HEK293 (cell line): ENCODE data around the gene DRD4.

Source experiments
- CTCF ChIA-PET: fragments of 350-600 bp; formaldehyde crosslinking; extraction: SDS; loops from one replicate; lab custom pipeline; 2021; ENCODE audit warnings: antibody characterized with exemption; lab: Yijun Ruan, JAX
- POLR2A ChIA-PET: fragments of 300-600 bp; formaldehyde crosslinking; extraction: SDS; loops from one replicate; lab custom pipeline; 2020; ENCODE audit warnings: antibody characterized with exemption, inconsistent platforms; lab: Yijun Ruan, JAX
- H3K27ac ChIP-seq: fragments of 200-500 bp; sonication (Bioruptor generic); 2 replicates; pipeline ENCODE4 v1.5.1; 2014; ENCODE audit warnings: low read depth, low read length, control low read depth, inconsistent platforms; ENCODE audit errors: extremely low read depth
- H3K36me3 ChIP-seq, 2 experiments: fragments of 200-500 bp in 1 of 2; sonication (Bioruptor generic) in 1 of 2; 1 replicate in 1 of 2; 2 replicates in 1 of 2; pipeline ENCODE4 v1.5.1; 2014 to 2017; ENCODE audit warnings: inconsistent platforms in 2 of 2, low read length in 2 of 2; ENCODE audit not compliant: control insufficient read depth in 2 of 2, insufficient read depth in 1 of 2
- H3K4me1 ChIP-seq: fragments of 200-500 bp; sonication (Bioruptor generic); 2 replicates; pipeline ENCODE4 v1.5.1; 2014; ENCODE audit warnings: mild to moderate bottlenecking, low read length, inconsistent platforms; ENCODE audit not compliant: control insufficient read depth, insufficient read depth
- H3K4me3 ChIP-seq: 2 replicates; pipeline ENCODE4 v1.5.1; 2011; ENCODE audit warnings: low read depth, mild to moderate bottlenecking, control low read depth, low read length, moderate library complexity
- H3K9me3 ChIP-seq: fragments of 200-500 bp; sonication (Bioruptor generic); 2 replicates; pipeline ENCODE4 v1.5.1; 2014; ENCODE audit warnings: low read depth, low read length, inconsistent platforms; ENCODE audit not compliant: control insufficient read depth, insufficient read depth
- KLF16 ChIP-seq: fragments of 450-650 bp; formaldehyde crosslinking; IDR thresholded peaks from 2 replicates; pipeline ENCODE4 v1.5.1; 2017; ENCODE audit warnings: missing biosample characterization, missing genetic modification characterization
- SP3 ChIP-seq: fragments of 450-650 bp; formaldehyde crosslinking; IDR thresholded peaks from 2 replicates; pipeline ENCODE4 v1.5.1; 2016; ENCODE audit warnings: missing biosample characterization, missing genetic modification characterization
- ZBTB1 ChIP-seq: fragments of 450-650 bp; formaldehyde crosslinking; IDR thresholded peaks from 2 replicates; pipeline ENCODE4 v1.5.1; 2016; ENCODE audit warnings: missing biosample characterization, missing genetic modification characterization
- ZNF112 ChIP-seq: fragments of 450-650 bp; formaldehyde crosslinking; IDR thresholded peaks from 2 replicates; pipeline ENCODE4 v1.5.0; 2017; ENCODE audit warnings: missing biosample characterization, missing genetic modification characterization
- ZNF16 ChIP-seq: fragments of 450-650 bp; formaldehyde crosslinking; IDR thresholded peaks from 2 replicates; pipeline ENCODE4 v1.5.1; 2016; ENCODE audit warnings: low read depth, missing biosample characterization, missing genetic modification characterization
- ZNF19 ChIP-seq: fragments of 450-650 bp; formaldehyde crosslinking; IDR thresholded peaks from 2 replicates; pipeline ENCODE4; 2016; ENCODE audit warnings: missing biosample characterization, missing genetic modification characterization, low read depth
- ZNF202 ChIP-seq: fragments of 450-650 bp; formaldehyde crosslinking; IDR thresholded peaks from 2 replicates; pipeline ENCODE4 v1.5.1; 2016; ENCODE audit warnings: missing biosample characterization, missing genetic modification characterization, borderline replicate concordance
- ZNF473 ChIP-seq: fragments of 450-650 bp; formaldehyde crosslinking; IDR thresholded peaks from 2 replicates; pipeline ENCODE4 v1.5.1; 2017; ENCODE audit warnings: missing biosample characterization, missing genetic modification characterization
- ZNF501 ChIP-seq: fragments of 450-650 bp; formaldehyde crosslinking; IDR thresholded peaks from 2 replicates; pipeline ENCODE4 v1.5.1; 2016; ENCODE audit warnings: missing biosample characterization, missing genetic modification characterization
- ZNF560 ChIP-seq: fragments of 450-650 bp; formaldehyde crosslinking; IDR thresholded peaks from 2 replicates; pipeline ENCODE4 v1.5.1; 2017; ENCODE audit warnings: missing biosample characterization, missing genetic modification characterization, borderline replicate concordance
- TF ChIP-seq, protein P1 (sequence below): fragments of 450-650 bp; formaldehyde crosslinking; IDR thresholded peaks from 2 replicates; pipeline ENCODE4 v1.5.1; 2016; ENCODE audit warnings: missing biosample characterization, missing genetic modification characterization
- TF ChIP-seq, protein P2 (sequence below): fragments of 450-650 bp; formaldehyde crosslinking; IDR thresholded peaks from 2 replicates; pipeline ENCODE4 v1.5.1; 2016; ENCODE audit warnings: missing biosample characterization, missing genetic modification characterization
- TF ChIP-seq, protein P3 (sequence below): fragments of 450-650 bp; formaldehyde crosslinking; IDR thresholded peaks from 2 replicates; pipeline ENCODE4 v1.5.0; 2017; ENCODE audit warnings: missing biosample characterization, missing genetic modification characterization, borderline replicate concordance
- TF ChIP-seq, protein P4 (sequence below): fragments of 450-650 bp; formaldehyde crosslinking; IDR thresholded peaks from 2 replicates; pipeline ENCODE4 v1.5.1; 2016; ENCODE audit warnings: missing biosample characterization, missing genetic modification characterization
- TF ChIP-seq, protein P5 (sequence below): fragments of 450-650 bp; formaldehyde crosslinking; IDR thresholded peaks from 2 replicates; pipeline ENCODE4 v1.5.1; 2017; ENCODE audit warnings: missing biosample characterization, missing genetic modification characterization
- TF ChIP-seq, protein P6 (sequence below): fragments of 450-650 bp; formaldehyde crosslinking; IDR thresholded peaks from 2 replicates; pipeline ENCODE4; 2016; ENCODE audit warnings: missing biosample characterization, missing genetic modification characterization
- TF ChIP-seq, protein P7 (sequence below): IDR thresholded peaks from 2 replicates; pipeline ENCODE4 v1.6.1; 2011; ENCODE audit warnings: mild to moderate bottlenecking, low read depth, low read length, borderline replicate concordance

DRD4 gene

DNA sequence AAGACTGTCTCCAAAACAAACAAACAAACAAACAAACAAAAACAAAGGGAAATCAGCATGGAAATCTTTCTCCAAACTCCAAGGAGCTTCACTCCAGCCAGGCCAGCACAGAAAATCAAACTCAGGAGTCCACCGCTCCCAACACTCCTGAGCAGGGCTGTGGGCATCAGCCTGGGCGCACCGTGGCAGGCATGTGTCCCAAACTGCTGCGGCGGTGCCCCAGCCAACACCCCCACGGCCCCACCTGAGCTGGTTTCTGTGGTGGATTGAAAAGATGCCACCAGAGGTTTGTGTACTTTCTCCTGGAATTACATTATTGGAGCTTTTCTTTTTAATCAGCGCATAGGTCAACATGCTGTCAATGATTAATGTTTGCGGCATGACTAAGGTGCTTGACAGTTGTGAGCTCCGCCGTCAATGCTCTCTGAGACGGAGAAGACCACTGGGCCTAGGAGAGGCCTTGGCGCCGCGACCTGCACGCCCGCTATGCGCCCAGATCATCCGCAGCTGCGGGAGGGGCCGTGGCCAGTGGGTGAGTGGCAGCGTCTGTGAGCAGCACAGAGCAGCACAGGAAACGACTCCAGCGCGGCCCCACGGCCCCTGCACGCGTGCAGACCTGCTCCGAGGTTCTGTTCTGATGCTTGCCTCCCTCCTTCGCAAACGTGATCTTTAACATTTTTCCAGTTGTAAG is 18.1 kb downstream of the DRD4 start:
- Histone ChIP-seq H3K36me3 (peaks cover 13 to 90% of the 10 kb centered on the region in 2 experiments; a peak in 2 of 3 replicates), H3K4me3 (no peak overlapping the region), H3K4me1 (no peaks in the 10 kb centered on the region), H3K9me3 (no peaks in the 10 kb centered on the region), H3K27ac (no peak overlapping the region)
- CTCF ChIA-PET = interaction anchor here (0.6 to 1.2 kb wide), 3 partner anchors 36 to 108 kb away, joined by 3 to 5 read pairs (median 4); no protein-coding TSS in a partner anchor
- POLR2A ChIA-PET = no interaction called here
- TF ChIP-seq, protein P1, sequence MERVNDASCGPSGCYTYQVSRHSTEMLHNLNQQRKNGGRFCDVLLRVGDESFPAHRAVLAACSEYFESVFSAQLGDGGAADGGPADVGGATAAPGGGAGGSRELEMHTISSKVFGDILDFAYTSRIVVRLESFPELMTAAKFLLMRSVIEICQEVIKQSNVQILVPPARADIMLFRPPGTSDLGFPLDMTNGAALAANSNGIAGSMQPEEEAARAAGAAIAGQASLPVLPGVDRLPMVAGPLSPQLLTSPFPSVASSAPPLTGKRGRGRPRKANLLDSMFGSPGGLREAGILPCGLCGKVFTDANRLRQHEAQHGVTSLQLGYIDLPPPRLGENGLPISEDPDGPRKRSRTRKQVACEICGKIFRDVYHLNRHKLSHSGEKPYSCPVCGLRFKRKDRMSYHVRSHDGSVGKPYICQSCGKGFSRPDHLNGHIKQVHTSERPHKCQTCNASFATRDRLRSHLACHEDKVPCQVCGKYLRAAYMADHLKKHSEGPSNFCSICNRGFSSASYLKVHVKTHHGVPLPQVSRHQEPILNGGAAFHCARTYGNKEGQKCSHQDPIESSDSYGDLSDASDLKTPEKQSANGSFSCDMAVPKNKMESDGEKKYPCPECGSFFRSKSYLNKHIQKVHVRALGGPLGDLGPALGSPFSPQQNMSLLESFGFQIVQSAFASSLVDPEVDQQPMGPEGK (tag by site-specific recombination) = no peak
- no peak for TF ChIP-seq ZNF560 (tag by site-specific recombination)
- no peak for TF ChIP-seq ZNF202
- TF ChIP-seq, protein P2, sequence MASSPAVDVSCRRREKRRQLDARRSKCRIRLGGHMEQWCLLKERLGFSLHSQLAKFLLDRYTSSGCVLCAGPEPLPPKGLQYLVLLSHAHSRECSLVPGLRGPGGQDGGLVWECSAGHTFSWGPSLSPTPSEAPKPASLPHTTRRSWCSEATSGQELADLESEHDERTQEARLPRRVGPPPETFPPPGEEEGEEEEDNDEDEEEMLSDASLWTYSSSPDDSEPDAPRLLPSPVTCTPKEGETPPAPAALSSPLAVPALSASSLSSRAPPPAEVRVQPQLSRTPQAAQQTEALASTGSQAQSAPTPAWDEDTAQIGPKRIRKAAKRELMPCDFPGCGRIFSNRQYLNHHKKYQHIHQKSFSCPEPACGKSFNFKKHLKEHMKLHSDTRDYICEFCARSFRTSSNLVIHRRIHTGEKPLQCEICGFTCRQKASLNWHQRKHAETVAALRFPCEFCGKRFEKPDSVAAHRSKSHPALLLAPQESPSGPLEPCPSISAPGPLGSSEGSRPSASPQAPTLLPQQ (tag by site-specific recombination) = no peak
- TF ChIP-seq, protein P3, sequence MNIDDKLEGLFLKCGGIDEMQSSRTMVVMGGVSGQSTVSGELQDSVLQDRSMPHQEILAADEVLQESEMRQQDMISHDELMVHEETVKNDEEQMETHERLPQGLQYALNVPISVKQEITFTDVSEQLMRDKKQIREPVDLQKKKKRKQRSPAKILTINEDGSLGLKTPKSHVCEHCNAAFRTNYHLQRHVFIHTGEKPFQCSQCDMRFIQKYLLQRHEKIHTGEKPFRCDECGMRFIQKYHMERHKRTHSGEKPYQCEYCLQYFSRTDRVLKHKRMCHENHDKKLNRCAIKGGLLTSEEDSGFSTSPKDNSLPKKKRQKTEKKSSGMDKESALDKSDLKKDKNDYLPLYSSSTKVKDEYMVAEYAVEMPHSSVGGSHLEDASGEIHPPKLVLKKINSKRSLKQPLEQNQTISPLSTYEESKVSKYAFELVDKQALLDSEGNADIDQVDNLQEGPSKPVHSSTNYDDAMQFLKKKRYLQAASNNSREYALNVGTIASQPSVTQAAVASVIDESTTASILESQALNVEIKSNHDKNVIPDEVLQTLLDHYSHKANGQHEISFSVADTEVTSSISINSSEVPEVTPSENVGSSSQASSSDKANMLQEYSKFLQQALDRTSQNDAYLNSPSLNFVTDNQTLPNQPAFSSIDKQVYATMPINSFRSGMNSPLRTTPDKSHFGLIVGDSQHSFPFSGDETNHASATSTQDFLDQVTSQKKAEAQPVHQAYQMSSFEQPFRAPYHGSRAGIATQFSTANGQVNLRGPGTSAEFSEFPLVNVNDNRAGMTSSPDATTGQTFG (tag by site-specific recombination) = no peak
- no peak for TF ChIP-seq ZNF501 (tag by site-specific recombination)
- TF ChIP-seq, protein P4, sequence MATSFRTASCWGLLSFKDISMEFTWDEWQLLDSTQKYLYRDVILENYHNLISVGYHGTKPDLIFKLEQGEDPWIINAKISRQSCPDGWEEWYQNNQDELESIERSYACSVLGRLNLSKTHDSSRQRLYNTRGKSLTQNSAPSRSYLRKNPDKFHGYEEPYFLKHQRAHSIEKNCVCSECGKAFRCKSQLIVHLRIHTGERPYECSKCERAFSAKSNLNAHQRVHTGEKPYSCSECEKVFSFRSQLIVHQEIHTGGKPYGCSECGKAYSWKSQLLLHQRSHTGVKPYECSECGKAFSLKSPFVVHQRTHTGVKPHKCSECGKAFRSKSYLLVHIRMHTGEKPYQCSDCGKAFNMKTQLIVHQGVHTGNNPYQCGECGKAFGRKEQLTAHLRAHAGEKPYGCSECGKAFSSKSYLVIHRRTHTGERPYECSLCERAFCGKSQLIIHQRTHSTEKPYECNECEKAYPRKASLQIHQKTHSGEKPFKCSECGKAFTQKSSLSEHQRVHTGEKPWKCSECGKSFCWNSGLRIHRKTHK (tag by site-specific recombination) = no peak
- TF ChIP-seq ZBTB1 (tag by site-specific recombination) = no peak

DNA sequence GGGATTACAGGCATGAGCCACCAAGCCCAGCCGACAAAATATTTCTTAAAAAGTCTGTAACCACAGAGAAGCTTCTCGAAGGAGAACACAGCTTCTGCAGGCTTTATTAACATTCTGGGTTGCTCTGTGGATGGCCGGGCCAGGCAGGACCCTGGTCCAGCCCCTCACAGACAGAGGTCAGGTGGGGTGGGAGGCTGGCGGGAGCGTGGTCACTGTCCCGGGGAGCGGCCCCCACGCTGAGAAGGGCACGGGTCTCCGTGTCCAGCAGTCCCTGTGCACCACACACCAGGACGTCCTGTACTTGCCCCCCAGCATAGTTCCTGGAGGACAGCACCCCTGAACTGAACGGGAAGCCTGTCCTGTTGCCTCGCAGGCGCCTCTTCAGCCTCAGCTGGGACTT is 19.4 kb downstream of the DRD4 start:
- Histone ChIP-seq H3K27ac (no peak overlapping the region), H3K9me3 (no peaks in the 10 kb centered on the region), H3K36me3 (peaks cover 8 to 92% of the 10 kb centered on the region in 2 experiments; a peak in 2 of 3 replicates), H3K4me1 (no peaks in the 10 kb centered on the region), H3K4me3 (no peak overlapping the region)
- TF ChIP-seq, protein P5, sequence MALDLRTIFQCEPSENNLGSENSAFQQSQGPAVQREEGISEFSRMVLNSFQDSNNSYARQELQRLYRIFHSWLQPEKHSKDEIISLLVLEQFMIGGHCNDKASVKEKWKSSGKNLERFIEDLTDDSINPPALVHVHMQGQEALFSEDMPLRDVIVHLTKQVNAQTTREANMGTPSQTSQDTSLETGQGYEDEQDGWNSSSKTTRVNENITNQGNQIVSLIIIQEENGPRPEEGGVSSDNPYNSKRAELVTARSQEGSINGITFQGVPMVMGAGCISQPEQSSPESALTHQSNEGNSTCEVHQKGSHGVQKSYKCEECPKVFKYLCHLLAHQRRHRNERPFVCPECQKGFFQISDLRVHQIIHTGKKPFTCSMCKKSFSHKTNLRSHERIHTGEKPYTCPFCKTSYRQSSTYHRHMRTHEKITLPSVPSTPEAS (tag by site-specific recombination) = no peak
- TF ChIP-seq ZNF16 (tag by site-specific recombination) = no peak
- TF ChIP-seq, protein P6, sequence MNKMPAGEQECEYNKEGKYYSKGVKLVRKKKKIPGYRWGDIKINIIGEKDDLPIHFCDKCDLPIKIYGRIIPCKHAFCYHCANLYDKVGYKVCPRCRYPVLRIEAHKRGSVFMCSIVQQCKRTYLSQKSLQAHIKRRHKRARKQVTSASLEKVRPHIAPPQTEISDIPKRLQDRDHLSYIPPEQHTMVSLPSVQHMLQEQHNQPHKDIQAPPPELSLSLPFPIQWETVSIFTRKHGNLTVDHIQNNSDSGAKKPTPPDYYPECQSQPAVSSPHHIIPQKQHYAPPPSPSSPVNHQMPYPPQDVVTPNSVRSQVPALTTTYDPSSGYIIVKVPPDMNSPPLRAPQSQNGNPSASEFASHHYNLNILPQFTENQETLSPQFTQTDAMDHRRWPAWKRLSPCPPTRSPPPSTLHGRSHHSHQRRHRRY (tag by site-specific recombination) = no peak
- no peak for TF ChIP-seq KLF16 (tag by site-specific recombination)
- TF ChIP-seq ZNF473 (tag by site-specific recombination) = no peak
- TF ChIP-seq, protein P7, sequence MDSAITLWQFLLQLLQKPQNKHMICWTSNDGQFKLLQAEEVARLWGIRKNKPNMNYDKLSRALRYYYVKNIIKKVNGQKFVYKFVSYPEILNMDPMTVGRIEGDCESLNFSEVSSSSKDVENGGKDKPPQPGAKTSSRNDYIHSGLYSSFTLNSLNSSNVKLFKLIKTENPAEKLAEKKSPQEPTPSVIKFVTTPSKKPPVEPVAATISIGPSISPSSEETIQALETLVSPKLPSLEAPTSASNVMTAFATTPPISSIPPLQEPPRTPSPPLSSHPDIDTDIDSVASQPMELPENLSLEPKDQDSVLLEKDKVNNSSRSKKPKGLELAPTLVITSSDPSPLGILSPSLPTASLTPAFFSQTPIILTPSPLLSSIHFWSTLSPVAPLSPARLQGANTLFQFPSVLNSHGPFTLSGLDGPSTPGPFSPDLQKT = no peak
- TF ChIP-seq ZNF112 (tag by site-specific recombination) = no peak
- TF ChIP-seq ZNF19 (tag by site-specific recombination) = no peak
- no peak for TF ChIP-seq SP3 (tag by site-specific recombination)
- ChIA-PET CTCF (no interaction called here), POLR2A (no interaction called here)
